ENCODE measurements around the gene RAN. TPM values are rescaled to one million over a fixed set of nuclear protein-coding genes. Genes with fewer than 3 reads are reported as not detected.

RAN gene
- polyA plus RNA-seq, 1 of the 3 experiments (the other 2 are of a cell fraction): 865 TPM

- no peaks in the 10 kb centered on the region for H3K27me3 ChIP-seq (ENCODE audit: insufficient read depth)
- H3K9ac ChIP-seq: no peak overlapping the region
- H3K36me3 ChIP-seq (replicated peaks in 1 of 2; ENCODE audit: control insufficient read depth in 1 of 2, insufficient read depth in 2 of 2, low read length in 1 of 2): peaks cover 48 to 52% of the 10 kb centered on the region in 2 experiments
- H3K9me2 ChIP-seq: no peaks in the 10 kb centered on the region
- no peak overlapping the region for H2AFZ ChIP-seq (ENCODE audit: low read depth)
- peaks cover 47% of the 10 kb centered on the region for H3K79me2 ChIP-seq (ENCODE audit: insufficient read depth)
- H3K4me2 ChIP-seq: no peak overlapping the region
- peaks cover 7 to 11% of the 10 kb centered on the region in 2 experiments; a peak in 3 of 4 replicates for H3K4me1 ChIP-seq (ENCODE audit: control insufficient read depth in 1 of 2, insufficient read depth in 2 of 2, low read depth in 1 of 2, low read length in 1 of 2)
- H3F3A ChIP-seq (replicated peaks; ENCODE audit: insufficient read depth): peaks cover 54% of the 10 kb centered on the region
- DNase-seq: no peak
- no peak overlapping the region for H3K27ac ChIP-seq (ENCODE audit: low read depth in 2 of 2, low read length in 1 of 2)
- no peaks in the 10 kb centered on the region for H3K9me3 ChIP-seq
- no peak overlapping the region for H3K4me3 ChIP-seq (ENCODE audit: low read depth in 2 of 2, low read length in 1 of 2)
- CTCF ChIA-PET: no interaction called here
- peaks cover 49% of the 10 kb centered on the region for H4K20me1 ChIP-seq (ENCODE audit: insufficient read depth)
- no peak for TF ChIP-seq JUND (IDR thresholded peaks at IDR 0.05)
- no peak for TF ChIP-seq RFX5 (IDR thresholded peaks at IDR 0.05; ENCODE audit: low read length)
- TF ChIP-seq ELF1 (IDR thresholded peaks at IDR 0.05): no peak
- TF ChIP-seq, protein P1, sequence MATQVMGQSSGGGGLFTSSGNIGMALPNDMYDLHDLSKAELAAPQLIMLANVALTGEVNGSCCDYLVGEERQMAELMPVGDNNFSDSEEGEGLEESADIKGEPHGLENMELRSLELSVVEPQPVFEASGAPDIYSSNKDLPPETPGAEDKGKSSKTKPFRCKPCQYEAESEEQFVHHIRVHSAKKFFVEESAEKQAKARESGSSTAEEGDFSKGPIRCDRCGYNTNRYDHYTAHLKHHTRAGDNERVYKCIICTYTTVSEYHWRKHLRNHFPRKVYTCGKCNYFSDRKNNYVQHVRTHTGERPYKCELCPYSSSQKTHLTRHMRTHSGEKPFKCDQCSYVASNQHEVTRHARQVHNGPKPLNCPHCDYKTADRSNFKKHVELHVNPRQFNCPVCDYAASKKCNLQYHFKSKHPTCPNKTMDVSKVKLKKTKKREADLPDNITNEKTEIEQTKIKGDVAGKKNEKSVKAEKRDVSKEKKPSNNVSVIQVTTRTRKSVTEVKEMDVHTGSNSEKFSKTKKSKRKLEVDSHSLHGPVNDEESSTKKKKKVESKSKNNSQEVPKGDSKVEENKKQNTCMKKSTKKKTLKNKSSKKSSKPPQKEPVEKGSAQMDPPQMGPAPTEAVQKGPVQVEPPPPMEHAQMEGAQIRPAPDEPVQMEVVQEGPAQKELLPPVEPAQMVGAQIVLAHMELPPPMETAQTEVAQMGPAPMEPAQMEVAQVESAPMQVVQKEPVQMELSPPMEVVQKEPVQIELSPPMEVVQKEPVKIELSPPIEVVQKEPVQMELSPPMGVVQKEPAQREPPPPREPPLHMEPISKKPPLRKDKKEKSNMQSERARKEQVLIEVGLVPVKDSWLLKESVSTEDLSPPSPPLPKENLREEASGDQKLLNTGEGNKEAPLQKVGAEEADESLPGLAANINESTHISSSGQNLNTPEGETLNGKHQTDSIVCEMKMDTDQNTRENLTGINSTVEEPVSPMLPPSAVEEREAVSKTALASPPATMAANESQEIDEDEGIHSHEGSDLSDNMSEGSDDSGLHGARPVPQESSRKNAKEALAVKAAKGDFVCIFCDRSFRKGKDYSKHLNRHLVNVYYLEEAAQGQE (IDR thresholded peaks at IDR 0.05; ENCODE audit: low read depth, low read length): no peak
- no peak for TF ChIP-seq POLR2AphosphoS5 (IDR thresholded peaks at IDR 0.05; ENCODE audit: low read depth, low read length)
- TF ChIP-seq EP300 (IDR thresholded peaks at IDR 0.05; ENCODE audit: borderline replicate concordance in 1 of 2, low read depth in 1 of 2, low read length in 1 of 2): no peak
- no peak for TF ChIP-seq USF2 (IDR thresholded peaks at IDR 0.05; ENCODE audit: borderline replicate concordance, low read depth, low read length)
- TF ChIP-seq EZH2phosphoT487 (IDR thresholded peaks at IDR 0.05; ENCODE audit: borderline replicate concordance, low read depth): no peak
- TF ChIP-seq, protein P2, sequence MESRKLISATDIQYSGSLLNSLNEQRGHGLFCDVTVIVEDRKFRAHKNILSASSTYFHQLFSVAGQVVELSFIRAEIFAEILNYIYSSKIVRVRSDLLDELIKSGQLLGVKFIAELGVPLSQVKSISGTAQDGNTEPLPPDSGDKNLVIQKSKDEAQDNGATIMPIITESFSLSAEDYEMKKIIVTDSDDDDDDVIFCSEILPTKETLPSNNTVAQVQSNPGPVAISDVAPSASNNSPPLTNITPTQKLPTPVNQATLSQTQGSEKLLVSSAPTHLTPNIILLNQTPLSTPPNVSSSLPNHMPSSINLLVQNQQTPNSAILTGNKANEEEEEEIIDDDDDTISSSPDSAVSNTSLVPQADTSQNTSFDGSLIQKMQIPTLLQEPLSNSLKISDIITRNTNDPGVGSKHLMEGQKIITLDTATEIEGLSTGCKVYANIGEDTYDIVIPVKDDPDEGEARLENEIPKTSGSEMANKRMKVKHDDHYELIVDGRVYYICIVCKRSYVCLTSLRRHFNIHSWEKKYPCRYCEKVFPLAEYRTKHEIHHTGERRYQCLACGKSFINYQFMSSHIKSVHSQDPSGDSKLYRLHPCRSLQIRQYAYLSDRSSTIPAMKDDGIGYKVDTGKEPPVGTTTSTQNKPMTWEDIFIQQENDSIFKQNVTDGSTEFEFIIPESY (IDR thresholded peaks at IDR 0.05; ENCODE audit: borderline replicate concordance, low read depth): no peak
- TF ChIP-seq RXRA (IDR thresholded peaks at IDR 0.05; ENCODE audit: borderline replicate concordance, low read depth): no peak
- no peak for TF ChIP-seq TAF1 (IDR thresholded peaks at IDR 0.05; ENCODE audit: borderline replicate concordance, low read depth, low read length)
- TF ChIP-seq MXI1 (IDR thresholded peaks at IDR 0.05; ENCODE audit: low read depth, low read length): no peak
- POLR2A ChIA-PET: no interaction called here
Observed at GRCh38 chr12:130876297-130876696, 4.4 kb downstream of the RAN start.

All from SK-N-SH (cell line).